Colon (tissue), 2 donors: Measurements from ENCODE around the gene FAM187B.

Experiments
- FAIRE-seq: peaks from 2 replicates; lab custom pipeline; 2012; peaks lifted over from hg19 to GRCh38; lab: Jason Lieb, UNC
- donor health status: control.
- donor health status: control.

FAM187B gene

GRCh38 chr19:35228177-35228930 lies at the start of gene FAM187B:
FAM187B (minus strand) TSS chr19:35228739; CDS start chr19:35228680, 59 bp downstream.
- no peak for FAIRE-seq

DNA sequence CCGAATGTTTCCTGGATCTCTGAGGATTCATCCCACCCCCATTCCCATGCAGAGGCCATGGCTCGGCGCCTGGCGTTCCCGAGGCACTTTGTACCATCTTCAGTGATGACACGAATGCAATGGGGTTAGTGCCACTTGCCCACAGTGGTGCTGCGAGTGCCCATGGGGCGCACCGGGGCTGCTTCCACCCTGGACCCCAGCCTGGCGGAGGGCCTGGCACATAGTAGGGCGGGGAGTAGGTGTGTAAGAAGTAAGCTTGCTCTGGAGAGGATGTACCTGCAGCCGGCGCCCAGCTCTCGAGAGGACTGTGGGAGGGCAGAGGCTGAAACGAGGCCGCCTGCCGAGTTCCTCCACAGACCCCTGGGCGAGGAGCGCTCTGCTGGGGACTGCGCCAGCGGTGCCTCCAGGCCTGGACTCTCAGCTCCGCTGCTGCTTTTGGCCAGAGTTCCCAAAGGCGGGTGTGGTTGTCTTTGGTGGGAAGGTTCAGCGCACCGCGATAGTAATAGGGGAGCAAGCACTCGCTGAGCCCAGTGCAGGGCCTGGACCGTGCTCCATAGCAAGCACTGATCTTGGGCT lies 48.3 kb upstream of the FAM187B start:
- no peak for FAIRE-seq

DNA sequence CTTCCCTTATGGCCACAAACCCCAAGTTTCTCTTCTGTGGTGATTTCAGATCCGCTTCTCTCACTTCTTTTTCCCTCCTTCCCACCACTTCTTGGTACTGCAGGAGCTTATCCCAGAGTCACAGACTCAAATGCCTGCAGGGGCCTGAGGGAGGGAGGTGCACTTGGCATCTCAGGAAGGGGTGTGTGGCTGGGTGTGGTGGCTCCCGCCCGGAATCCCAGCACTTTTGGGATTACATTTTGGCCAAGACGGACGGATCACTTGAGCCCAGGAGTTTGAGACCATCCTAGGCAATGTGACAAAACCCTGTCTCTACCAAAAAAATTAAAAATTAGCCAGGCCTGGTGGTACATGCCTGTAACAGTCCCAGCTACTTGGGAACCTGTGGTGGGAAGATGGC lies 45.8 kb upstream of the FAM187B start:
- no peak for FAIRE-seq

GRCh38 chr19:35273686-35274259 lies 45.2 kb upstream of the FAM187B start:
- FAIRE-seq: no peak

GRCh38 chr19:35272954-35273649 lies 44.6 kb upstream of the FAM187B start:
- FAIRE-seq: no peak

DNA sequence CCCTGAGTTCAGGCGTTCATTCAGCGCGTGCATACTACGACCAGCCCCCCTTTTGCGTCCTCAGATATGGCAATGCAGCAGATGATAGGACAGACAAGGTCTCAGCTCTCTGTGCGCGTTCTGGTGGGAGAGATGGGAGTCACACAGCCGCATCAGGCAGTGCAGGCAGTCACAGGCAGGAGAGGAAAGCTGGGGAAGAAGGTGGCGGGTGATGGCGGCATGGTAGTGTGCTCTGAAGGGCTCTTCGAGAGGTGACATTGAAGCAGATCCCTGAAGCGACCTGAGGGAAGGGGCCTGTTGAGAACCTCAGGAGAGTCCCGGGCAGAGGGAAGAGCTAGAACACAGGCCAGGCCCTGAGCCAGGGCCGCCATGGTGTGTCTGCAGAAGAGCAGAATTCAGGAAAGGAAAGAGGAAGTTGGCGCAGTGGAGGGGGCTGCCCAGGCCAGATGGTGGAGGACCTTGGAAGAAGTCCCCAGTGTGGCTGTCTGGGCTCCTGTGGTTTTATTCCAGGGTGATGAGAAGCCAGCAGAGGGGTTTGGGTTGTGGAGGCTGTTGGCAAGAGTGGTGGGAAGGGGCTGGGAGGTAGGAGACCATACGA lies 43.7 kb upstream of the FAM187B start:
- no peak for FAIRE-seq

- no peak for FAIRE-seq
These were observed 43.0 kb upstream of the FAM187B start for GRCh38 chr19:35271546-35271945.

DNA sequence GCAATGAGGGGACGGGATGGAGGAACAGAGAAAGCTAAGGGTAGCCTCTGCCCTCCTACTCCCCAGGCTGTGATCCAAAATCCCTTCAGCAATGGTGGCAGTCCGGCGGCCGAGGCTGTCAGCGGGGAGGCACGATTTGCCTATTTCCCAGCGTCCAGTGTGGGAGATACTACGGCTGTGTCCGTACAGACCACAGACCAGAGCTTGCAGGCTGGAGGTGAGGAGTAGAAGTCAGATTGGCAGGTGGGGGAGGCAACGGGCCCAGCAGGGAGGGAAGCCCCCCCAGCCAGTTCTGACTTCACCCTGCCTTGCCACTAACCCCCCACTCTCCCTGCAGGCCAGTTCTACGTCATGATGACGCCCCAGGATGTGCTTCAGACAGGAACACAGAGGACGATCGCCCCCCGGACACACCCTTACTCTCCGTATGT lies 41.9 kb upstream of the FAM187B start:
- FAIRE-seq: no peak

DNA sequence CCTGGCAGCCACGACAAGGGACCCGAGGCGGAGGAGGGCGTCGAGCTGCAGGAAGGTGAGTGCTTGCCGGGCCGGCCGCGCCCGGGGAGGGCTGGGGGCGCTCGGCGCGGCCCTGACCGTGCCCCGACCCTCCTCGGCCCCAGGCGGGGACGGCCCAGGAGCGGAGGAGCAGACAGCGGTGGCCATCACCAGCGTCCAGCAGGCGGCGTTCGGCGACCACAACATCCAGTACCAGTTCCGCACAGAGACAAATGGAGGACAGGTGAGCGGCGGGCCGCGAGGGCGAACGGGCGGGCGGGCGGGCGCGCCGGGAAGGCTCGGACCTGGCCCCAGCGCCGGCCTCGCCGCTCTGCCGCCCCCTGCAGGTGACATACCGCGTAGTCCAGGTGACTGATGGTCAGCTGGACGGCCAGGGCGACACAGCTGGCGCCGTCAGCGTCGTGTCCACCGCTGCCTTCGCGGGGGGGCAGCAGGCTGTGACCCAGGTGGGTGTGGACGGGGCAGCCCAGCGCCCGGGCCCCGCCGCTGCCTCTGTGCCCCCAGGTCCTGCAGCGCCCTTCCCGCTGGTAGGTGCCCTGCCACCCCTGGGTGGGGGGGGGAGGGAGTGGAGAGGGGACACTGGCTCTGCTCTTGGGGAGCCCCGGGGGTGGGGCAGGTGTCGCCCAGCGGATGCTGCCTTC lies 41.0 kb upstream of the FAM187B start:
- no peak for FAIRE-seq

DNA sequence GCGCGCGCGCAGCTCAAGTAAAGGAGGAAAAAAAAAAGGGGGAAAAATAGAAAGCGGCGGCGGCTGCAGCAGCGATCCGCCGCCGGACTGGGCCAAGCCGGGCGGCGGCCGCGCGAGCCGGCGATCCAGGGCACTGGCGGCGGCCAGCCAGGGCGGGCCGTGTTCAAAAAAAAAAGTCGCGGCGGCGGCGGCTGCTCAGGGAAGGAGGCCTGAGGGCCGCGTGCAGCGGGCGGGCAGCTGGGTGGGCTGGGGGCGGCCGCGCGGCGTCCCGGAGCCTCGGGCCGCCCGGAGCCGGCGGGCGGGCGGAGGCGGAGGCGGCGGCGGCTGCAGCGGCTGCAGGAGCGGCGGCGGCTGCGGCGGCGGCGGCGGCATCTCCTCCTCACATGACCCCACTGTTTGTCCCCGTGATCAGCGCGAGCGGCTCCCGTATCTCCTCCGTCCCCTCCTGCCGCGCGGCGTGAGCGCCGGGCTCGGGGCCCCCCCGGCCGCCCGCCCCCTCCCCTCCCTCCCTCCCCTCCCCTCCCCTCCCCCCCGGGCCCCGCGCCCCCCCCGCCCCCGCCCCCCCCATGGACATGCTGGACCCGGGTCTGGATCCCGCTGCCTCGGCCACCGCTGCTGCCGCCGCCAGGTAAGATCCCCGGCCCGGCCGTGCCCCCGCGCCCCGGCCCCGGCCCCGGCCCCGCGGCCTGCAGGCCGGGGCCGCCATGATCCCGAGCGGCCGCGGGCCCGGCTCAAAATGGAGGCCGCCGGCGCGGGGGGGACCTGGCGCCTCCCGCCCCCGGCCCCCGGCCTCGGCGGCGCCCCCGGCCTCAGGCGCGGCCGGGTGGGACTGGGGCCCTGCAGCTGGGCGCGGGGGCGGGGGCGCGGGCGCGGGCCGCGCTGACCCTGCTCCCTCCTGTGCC lies 40.2 kb upstream of the FAM187B start, which contains the start of gene USF2:
TSS of gene USF2 (plus strand) at position 427 of the 902 bp plus-strand sequence. CDS start at position 567, 140 bp downstream.
- FAIRE-seq: no peak

GRCh38 chr19:35267818-35268535 lies 39.4 kb upstream of the FAM187B start:
- FAIRE-seq: no peak

GRCh38 chr19:35267353-35267817 lies 38.8 kb upstream of the FAM187B start:
- no peak for FAIRE-seq

DNA sequence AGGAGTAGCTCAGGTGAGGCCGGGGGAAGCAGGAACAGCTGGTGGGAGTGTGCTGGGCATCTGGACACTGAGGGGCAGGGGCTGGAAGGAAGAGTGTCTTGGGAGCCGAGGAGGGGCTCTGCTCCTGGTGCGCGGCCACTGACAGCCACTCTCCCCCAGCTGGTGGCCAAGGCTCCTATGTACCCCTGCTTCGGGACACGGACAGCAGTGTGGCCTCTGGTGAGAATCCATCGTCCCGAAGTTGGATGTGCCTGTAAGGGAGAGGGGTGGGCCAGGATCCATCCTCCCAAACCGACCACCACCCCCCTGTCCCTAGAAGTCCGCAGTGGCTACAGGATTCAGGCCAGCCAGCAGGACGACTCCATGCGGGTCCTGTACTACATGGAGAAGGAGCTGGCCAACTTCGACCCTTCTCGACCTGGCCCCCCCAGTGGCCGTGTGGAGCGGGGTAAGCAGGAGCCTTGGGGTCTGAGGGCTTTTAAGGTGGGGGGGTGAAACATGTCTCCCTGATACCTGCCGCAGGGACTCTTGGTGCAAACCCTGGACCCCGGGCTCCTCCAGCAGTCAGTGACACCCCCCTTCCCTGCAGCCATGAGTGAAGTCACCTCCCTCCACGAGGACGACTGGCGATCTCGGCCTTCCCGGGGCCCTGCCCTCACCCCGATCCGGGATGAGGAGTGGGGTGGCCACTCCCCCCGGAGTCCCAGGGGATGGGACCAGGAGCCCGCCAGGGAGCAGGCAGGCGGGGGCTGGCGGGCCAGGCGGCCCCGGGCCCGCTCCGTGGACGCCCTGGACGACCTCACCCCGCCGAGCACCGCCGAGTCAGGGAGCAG lies 38.2 kb upstream of the FAM187B start:
- FAIRE-seq: no peak

DNA sequence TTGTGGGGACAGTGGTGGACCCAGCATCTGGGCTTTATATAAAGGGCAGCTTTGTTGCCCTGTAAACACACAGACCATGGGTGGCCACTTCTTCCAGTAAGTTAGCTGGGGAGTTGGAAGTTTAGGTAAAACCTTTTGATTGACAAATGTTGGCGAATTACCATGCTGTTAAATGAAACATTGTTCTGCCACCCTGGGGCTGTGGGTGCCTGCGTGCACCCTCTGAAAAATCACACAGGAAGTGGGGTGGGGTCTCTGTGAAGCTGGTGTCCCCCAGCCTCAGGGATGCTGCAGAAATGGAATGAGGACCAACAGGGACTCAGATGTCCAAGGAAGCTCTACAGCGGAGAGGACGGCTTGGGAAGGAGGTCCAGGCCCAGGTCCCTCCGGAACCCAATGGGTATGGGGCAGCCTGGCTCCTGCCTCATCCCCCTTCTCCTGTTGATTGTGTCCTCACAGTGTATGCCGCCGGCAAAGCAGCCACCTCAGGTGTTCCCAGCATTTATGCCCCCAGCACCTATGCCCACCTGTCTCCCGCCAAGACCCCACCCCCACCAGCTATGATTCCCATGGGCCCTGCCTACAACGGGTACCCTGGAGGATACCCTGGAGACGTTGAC lies 37.5 kb upstream of the FAM187B start:
- no peak for FAIRE-seq

DNA sequence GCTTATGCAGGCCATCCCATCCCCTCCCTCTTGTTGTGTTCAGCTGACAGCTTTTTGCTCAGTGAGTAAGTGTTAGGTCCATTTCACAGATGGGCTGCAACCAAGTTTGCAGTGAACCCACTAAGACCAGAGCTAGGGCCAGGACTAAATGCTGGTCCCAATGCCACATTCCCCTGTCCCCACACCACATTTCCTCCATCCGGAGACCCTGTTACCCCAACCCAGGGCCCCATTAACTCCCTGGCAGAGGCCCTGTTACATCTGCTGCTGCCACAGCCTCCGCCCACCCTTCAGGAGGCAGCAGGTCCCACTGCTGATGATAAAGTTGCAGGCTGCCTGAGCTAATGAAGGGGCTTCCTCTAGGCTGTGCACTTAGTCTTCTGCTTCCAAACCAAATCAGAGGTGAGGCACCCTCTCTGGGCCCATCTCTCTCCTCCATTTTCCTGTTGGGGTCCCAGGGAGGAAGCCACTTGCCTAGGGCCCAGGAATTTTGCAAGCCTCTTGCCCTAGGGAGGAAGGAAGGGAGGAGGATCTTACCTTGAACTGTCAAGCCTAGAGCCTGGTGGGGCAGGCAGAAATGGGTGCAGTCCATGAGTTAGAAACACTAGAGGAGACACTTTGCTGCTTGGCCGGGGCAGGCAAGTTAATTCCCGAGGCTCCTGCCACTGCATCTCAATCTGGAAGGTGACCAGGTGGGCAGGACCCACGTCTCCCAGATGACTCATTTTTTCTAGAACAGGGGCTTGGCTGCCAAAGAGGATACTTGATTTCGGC lies 36.8 kb upstream of the FAM187B start:
- FAIRE-seq: no peak

DNA sequence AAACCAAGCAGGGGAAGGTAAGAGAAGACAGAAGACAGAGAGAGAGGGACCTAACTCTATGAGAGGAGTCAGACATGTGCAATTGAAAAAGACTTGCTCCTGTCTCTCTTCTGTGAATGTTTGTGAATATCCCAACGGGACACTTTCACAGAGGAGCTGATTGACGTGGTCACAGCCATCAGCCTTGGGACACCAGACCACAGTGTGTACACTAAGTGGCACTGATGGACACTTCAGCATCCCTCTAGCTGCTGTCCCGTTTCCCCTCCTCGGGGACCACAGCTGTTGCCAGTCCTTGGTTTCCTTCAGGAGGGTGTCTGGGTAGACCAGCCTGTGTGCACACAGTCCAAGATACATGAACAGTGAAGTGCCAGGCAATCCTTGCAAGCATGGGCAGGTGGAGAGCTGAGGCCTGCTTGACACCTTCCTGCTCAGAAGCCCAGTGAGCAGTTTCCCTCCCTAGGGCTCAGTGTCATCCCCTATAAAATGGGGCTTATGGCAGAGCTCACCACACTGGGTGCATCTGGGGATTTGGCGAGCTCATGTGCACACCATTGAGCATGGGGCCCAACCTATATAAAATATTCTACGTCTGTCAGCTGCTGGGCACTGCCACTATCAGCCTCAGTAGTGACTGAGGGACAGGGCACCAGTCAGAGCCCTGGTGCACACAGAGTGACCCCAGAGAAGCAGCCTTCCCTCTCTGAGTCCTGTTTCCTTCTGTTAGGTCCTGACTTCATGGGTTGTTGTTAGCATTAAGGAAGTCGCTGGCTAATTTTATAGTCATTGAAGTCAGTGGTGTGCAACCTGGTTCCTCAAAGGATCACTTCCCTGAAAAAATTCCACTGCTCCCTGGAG lies 36.0 kb upstream of the FAM187B start:
- no peak for FAIRE-seq
